Measurements from ENCODE around the gene COPS8.

DNA sequence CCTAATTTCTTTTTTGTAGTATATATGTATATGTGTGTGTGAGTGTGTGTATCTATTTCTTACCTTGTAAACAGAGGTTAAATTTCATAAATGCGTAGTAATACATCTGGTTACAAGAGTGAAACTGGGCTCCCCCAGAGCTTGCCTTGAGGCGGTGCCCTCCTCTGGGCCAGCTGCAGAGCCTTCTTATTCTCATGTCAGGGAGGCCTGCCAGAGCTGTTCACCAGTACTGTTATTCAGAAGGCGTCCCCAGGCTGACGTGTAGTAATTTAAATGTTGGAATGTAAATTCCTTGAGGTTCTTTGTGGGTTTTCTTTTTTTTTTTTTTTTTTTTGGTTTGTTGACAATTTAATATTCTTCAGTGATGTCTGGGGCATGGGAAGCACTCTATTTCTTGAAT is 11.2 kb downstream of the COPS8 start:
- TF ChIP-seq, protein P1, sequence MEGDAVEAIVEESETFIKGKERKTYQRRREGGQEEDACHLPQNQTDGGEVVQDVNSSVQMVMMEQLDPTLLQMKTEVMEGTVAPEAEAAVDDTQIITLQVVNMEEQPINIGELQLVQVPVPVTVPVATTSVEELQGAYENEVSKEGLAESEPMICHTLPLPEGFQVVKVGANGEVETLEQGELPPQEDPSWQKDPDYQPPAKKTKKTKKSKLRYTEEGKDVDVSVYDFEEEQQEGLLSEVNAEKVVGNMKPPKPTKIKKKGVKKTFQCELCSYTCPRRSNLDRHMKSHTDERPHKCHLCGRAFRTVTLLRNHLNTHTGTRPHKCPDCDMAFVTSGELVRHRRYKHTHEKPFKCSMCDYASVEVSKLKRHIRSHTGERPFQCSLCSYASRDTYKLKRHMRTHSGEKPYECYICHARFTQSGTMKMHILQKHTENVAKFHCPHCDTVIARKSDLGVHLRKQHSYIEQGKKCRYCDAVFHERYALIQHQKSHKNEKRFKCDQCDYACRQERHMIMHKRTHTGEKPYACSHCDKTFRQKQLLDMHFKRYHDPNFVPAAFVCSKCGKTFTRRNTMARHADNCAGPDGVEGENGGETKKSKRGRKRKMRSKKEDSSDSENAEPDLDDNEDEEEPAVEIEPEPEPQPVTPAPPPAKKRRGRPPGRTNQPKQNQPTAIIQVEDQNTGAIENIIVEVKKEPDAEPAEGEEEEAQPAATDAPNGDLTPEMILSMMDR (IDR thresholded peaks at IDR 0.05), result no peak
- no peak for TF ChIP-seq POLR2A (IDR thresholded peaks at IDR 0.05)

Measured in Peyer's patch (tissue), 4 donors.